ENCODE measurements around the gene SF3A2.

The SF3A2 gene

DNA sequence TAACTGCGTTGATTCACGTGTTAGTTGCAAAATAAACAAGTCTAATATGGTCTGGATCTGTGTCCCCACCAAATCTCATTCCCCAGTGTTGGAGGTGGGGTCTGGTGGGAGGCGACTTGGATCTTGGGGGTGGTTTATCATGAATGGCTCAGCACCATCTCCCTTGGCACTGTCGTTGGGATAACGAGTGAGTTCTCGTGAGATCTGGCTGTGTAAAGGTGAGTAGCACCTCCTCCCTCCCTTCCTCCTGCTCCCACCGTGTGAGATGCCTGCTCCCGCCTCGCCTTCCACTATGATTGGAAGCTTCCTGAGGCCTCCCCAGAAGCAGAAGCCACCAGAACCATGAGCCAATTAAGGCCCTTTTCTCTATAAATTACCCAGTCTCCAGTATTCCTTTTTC lies 40.5 kb downstream of the SF3A2 start:
- DNase-seq, result no peak

DNA sequence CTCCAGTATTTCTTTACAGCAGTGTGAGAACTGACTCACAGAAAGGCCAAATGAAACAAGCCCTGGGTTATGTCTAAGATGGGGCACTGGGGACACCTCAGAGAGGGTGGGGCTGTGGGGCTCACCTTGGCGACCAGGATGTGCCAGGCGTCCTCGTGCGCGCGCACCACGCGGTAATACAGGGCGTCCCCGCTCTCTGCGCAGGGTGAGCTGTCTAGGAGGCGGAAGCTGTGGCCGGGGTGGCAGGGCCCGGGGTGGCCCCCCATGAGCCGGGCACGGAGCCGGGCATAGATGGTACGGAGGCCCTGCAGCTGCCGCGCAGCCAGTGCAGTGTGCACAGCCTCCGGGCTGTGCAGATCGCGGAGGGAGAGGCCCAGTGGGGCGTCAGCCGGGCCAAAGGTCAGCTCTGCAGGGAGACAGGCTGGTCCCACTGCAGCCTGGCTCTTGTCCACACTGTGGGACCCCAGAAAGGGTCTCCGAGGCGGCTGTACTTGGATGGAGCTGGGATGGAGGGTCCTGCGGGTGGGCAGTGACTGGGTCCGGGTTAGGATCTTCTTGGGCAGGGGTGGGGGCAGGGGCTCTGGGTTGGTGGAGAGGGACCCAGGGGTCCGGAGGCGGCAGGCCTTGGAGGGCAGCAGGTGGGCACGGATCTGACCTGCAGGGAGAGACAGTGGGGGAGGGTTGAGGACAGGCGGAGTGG lies 42.0 kb downstream of the SF3A2 start:
- no peak for DNase-seq

DNA sequence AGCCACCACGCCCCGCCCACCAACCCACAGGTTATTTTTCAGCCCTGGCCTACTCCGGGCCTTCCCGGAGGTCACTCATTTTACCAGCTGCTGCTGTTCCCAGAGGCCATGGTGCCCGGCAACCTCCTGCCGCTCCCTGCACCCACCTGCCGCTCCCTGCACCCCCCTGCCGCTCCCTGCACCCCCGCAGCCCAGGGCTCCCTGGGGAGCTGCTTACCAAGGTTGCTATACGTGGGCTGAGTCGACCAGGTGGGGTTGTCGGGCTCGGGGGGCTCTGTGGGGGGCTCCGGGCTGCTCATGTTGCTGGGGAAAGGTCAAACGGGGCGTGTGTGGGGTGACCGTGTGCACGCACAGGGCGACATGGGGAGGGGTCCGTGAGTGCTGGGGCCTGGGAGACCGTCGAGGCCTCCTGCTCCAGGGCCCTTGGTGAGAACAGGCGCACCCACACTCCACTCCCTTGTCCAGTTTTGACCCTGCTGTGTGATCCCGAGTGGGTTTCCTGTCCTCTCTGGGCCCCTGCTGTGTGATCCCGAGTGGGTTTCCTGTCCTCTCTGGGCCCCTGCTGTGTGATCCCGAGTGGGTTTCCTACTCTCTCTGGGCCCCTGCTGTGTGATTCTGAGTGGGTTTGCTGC lies 44.1 kb downstream of the SF3A2 start:
- no peak for DNase-seq

DNA sequence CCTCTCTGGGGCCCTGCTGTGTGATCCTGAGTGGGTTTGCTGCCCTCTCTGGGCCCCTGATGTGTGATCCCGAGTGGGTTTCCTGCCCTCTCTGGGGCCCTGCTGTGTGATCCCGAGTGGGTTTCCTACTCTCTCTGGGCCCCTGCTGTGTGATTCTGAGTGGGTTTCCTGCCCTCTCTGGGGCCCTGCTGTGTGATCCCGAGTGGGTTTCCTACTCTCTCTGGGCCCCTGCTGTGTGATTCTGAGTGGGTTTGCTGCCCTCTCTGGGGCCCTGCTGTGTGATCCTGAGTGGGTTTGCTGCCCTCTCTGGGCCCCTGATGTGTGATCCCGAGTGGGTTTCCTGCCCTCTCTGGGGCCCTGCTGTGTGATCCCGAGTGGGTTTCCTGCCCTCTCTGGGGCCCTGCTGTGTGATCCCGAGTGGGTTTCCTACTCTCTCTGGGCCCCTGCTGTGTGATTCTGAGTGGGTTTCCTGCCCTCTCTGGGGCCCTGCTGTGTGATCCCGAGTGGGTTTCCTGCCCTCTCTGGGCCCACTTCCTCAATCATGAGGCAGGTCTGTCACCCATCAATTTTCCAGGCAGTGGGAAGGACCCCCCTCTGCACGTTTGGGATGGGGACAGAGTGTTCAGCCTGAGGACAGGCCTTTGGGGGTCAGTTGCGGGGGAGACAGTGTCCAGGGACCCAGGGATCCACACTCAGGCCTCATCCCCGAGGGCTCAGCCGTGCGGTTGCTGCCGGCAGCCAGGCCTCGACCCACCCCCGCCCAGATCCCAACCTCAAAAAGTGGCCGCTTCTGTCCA lies 44.8 kb downstream of the SF3A2 start:
- peak; percentile 54 for DNase-seq

DNA sequence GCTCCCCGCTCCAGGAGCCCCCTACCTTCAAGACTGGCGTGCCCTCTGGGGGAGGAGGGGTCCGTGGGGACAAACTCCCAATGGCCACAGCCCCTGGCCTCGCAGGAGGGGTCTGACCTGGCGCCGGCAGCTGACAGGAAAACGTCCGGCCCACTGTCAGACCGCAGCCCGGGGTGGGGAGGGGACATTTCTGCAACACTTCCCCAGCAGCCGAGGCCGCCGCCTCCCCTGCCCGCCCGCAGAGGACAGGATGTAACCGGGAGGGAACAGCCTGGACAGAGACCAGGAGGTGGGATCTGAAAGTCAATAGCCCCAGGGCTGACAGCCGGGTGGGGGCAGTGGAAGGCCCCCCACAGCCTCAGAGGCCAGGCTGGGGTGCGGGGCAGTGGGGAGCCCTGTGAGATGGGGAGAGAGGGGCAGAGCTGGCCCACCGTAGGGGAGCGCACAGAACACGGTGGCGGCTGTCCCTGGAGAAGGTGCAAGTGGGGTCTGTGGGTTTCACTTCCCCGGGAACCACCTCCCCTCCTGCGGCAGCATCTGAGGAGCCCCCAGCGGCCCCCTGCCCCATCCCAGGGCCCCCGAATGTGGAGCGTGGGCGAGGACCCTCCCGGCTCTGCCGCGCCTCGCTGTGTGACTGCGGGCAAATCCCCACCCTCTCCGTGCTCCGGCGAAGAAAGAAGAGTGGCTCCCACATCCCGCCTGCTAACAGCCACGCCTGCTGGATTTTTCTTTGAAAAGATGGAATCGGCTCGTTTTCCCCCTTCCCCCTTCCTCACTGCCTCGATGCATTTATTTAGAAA lies 45.6 kb downstream of the SF3A2 start, which contains the start of gene PEAK3:
Gene PEAK3 (minus strand): TSS at position 114 of the 800 bp plus-strand sequence. CDS start 1,244 bp downstream, outside the sequence.
- DNase-seq, result peak; percentile 54

DNA sequence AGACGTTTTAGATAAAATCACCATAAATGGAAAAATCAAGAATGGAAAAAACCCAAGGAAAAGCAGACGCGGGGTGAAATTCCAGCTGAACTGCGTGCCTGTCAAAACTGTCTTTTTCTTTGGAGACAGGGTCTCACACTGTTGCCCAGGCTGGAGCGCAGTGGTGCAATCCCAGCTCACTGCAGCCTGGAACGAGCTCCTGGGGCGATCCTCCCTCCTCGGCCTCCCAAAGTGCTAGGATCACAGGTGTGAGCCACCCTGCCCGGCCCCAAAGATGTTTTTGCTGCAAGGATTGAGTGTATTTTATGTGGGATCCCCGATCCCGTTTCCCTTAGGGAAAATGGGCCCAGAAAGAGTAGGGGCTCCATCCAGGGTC lies 46.2 kb downstream of the SF3A2 start:
- no peak for DNase-seq

DNA sequence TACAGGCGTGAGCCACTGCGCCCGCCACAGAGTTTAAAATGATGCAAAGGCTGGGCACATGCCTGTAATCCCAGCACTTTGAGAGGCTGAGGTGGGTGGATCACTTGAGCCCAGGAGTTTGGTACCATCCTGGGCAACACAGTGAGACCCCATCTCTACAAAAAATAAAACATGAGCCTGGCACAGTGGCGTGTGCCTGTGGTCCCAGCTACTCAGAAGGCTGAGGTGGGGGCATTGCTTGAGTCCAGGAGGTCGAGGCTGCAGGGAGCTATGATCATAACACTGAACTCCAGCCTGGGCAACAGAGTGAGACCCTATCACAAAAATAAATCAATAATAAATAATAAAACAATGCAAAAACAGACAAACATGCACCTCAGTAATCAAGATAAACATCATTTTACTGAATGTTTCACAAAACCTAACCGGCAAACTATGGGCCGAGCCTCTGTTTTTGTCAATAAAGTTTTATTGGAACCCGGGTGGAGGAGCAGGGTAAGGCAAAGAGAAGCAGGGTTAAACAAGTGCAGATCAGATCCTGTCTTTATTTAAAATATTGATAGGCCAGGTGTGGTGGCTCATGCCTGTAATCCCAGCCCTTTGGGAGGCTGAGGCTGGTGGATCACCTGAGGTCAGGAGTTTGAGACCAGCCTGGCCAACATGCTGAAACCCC lies 47.3 kb downstream of the SF3A2 start:
- DNase-seq, result no peak

DNA sequence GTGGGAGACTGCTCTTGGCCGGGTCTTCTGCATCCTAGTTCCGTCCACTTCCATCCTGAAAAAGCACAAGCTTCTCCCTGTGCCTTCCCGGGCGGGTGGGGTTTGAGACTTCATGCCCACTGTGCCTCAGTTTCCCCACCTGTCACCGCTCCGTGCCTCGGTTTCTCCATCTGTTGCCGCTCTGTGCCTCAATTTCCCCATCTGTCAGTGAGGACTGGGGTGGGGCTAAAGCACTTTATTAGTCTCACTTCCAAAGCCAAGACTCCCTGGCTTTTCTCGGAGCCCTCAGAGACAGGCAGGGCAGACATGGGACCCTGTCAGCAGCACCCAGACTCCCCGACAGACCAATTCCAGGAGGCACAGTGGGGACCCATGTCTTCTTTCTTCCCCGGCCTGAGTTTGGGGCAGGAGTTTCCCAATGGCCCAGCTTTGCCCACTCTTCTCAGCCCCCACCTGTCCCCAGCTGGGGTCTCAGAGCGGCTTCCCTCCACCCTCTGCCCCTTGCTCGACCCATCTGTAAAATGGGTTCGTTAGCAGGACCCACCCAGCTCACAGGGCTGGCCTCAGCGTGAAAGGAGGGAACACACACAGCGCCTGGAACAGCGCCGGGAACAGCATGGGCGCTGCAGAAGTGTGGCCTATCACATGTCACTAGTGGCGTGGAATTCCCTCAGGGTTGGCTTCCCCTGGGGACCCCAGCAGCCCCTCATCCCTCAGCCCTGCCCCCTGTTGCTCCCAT lies 49.9 kb downstream of the SF3A2 start:
- no peak for DNase-seq

DNA sequence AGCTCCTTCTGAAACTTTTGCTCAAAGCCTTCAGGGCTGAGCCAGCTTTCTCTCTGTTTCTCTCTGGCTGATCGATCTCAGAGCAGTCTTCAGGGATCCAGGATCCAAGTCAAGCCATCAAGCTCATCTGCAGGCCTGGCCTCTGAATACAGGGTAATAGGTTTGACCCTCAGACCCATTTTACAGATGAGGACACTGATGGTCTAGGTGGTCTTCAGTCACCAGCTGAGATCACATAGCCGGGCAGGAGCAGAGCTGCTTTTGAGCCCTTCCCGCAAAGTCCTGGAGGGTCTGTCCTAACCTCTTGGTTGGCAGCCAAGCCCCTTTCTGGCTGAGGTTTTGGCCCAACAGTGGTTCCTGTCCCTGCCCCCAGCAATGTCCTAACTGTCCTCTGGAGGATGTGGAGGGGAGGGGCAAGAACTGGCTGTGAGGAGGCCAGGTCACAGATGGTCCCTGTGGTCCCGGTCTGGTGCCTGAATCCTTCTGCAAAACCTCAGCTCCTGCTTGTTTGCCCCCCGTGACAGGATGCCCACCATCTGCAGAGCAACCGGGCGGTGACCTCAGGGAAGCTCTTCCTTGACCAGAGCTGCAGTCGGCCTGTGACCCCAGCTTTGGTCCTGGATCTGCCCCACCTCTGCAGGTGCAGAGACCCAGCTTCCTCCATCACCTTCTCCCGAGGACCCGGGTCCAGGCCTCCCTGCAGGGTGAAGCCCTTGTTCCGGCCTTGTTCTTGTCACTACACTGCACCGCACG lies 51.1 kb downstream of the SF3A2 start:
- no peak for DNase-seq

DNA sequence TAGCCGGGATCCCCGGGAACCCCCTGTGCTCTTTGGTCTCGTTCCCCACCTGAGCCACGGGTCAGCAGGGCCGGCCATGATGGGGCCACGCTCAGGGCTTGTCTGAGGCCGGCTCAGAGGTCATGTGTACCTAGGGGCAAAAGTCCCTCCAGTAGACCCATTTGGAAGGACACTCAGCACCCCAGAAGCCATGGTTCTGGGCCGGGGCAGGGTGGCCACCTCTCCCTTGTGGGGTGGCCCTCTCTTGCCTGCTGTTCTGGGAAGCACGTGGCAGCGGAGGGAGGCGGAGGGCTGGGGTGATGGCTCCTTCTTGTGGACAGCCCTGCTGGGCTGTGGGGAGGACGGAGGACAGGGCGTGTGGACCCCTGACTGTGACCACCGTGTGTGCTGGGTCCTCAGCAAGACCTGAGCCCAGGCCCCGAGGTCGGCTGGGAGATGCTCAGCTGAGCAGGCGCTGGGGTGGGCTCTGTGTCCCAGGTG lies 51.8 kb downstream of the SF3A2 start:
- DNase-seq, result no peak

DNA sequence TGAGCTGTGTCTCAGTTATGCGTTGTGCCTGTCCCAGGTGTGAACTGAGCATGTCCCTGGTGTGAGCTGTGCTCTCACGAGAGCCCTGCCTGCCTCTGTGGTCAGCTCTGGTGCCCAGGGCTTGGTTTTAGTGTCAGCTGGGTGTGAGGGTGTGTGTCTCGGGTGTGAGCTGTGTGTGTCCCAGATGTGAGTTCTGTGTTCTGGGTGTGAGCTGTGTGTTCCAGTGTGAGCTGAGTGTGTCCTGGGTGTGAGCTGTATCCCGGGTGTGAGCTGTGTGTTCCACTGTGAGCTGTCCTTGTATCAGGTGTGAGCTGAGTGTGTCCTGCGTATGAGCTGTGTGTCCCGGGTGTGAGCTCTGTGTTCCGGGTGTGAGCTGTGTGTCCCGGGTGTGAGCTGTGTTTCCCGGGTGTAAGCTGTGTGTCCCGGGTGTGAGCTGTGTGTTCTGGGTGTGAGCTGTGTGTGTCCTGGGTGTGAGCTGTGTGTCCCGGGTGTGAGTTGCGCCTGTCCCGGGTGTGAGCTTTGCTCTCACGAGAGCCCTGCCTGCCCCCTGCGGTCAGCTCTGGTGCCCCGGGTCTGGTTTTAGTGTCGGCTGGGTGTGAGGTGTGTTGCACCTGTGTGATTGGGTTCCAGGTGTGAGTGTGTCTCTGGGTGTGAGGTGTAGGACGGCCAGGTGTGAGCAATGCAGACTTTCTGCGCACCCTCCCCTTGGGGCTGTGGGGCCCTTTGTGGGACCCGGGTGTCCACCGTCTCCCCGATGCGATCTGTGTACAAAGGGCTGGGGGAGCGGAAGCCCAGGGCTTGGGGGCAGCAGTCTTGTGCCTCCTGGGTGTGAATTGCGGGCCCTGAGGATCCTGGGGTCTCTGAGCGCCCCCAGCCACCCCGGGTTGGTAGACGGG lies 52.4 kb downstream of the SF3A2 start:
- no peak for DNase-seq

DNA sequence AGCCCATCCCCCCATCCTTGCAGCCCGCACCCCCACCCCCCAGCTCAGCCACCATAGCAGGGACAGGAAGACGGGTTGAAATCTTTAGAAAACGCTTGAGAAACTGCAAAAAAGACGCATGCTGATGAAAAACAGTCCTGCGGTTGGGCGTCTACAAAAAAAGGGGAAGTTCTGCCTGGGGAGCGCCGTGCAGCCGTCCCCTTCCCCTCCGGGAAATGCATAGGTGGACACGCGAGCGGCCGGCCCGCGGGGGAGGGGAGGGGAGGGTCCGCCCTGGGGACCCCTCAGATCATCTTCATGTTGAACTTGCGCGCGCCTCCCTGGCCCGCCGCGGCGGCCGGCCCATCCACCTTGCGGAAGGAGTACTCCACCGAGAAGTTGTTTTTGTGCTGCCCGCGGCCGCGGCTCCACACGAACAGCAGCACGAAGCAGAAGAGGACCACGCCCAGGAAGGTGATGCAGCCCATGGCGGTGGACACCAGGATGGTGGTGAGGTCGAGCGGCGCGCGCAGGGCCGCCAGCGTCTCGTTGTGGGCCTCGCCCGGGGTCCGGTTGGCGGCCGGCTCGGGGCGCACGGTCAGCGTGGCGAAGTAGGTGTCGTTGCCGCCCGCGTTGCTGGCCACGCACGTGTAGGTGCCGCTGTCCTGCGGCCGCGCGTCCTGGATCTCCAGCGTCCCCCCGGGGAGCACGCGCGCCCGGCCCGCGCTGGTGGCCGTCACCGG lies 53.3 kb downstream of the SF3A2 start:
- DNase-seq, result peak; percentile 89

DNA sequence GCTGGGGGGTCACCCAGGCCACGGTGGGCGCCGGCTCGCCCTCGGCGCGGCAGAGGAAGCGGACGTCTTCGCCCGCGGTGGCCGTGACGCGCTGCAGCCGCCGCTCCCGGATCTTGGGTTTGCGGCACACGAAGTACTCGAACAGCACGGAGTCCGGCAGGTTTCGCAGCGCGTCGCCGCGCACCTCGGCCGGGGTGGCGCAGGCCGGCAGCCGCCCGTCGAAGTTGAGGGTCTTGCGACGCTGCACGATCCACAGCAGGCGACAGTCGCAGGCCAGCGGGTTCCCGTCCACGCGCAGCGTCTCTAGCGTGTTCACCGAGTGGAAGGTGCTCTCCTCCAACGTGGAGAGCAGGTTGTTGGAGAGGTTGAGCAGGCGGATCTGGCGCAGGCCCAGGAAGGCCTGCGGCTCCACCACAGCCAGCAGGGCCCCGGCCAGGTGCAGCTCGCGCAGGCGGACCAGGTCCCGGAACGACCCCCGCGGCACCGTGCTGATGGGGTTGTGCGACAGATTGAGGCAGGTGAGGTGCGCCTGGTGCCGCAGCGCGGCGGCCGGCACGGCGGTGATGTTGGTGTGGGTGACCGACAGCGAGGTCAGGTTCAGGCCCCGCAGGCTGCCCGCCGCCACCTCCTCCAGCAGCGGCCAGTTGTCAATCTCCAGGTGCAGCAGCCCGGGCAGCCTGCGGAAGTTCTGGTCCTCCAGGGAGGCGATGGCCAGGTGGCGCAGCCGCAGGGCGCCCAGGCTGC lies 54.0 kb downstream of the SF3A2 start:
- DNase-seq, result no peak

DNA sequence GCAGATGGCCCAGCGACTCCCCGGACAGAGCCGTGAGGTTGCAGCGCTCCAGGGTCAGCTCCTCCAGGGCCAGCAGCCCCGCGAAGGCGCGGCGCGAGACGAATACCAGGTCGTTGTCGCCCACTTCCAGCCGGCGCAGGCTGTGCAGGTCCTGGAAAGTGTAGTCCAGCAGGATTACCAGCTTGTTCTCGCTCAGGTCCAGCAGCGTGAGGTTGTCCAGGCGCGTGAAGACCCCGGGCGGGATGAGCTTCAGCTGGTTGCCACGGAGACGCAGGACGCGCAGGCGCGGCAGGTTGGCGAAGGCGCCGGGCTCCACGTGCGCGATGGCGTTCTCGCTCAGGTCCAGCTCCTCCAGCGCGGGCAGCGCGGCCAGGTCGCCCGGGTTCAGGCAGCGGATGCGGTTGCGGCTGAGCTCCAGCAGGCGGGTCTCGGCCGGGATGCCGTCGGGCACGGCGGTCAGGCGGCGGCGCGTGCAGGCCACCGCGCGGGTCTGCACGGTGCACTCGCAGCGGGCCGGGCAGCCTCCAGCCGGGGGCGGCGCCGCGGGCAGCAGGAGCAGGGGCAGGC lies 54.6 kb downstream of the SF3A2 start:
- no peak for DNase-seq

DNA sequence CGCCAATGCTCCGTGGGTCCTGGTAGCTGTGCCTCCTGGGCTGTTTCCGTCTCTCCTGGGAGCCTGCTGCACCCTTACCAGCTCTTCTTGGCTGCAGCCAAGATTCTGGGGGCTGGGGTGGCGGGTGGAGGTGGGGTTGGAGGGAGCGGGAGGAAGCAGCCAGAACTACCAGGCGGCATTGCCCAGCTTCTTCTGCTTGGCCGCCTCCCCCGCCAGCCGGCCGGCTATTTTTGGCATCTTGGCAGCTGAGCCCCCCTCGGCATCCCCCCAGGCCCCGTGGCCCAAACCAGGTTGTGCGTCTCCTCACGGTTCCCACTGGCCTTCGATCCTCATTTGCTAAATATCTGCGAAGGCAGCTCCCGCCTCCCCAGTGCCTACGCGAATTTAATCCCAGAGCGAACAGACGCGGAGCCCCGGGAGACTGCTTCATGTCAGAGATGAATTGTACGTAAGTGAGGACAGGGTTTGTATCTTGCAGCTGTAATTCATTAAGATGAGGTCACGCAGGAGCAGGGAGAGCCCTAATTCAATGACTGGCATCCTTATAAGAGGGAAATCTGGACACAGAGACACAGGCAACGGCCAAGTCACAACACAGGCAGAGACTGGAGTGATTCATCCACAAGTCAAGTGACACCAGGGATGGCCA lies 58.2 kb downstream of the SF3A2 start:
- no peak for DNase-seq

DNA sequence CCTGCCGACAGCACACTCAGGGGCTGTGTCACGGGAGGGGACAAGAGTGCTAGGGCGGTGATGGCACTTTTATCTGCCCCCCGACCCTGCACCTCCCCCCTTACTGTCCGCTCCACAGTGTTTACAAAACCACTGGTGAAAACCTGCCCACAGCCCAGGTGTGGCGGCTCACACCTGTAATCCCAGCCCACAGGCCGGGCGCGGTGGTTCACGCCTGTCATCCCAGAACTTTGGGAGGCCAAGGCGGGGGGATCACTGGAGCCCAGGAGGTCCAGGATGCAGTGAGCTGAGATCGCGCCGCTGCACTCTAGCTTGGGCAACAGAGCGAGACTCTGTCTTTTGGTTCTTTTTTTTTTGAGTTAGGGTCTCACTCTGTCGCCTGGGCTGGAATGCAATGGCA lies 59.5 kb downstream of the SF3A2 start:
- DNase-seq, result no peak

Measured in KG1 (cell line).